Measurements from ENCODE around the gene NSMCE1.

GRCh38 chr16:27210174-27210573 lies 58.4 kb downstream of the NSMCE1 start:
- TF ChIP-seq CTCF (IDR thresholded peaks at IDR 0.05) (no peak), EZH2 (IDR thresholded peaks at IDR 0.05; ENCODE audit: borderline replicate concordance, insufficient read depth, low read depth, low read length, poor library complexity, severe bottlenecking) (no peak)

Measured in B cell (primary cell).